NCI-H1048 (cell line): Measurements from ENCODE around the gene TDRD1.

ENCODE experiments used
- DNase-seq: peaks from one replicate; lab custom pipeline; 2025; lab: John Stamatoyannopoulos, UW

The TDRD1 gene

DNA sequence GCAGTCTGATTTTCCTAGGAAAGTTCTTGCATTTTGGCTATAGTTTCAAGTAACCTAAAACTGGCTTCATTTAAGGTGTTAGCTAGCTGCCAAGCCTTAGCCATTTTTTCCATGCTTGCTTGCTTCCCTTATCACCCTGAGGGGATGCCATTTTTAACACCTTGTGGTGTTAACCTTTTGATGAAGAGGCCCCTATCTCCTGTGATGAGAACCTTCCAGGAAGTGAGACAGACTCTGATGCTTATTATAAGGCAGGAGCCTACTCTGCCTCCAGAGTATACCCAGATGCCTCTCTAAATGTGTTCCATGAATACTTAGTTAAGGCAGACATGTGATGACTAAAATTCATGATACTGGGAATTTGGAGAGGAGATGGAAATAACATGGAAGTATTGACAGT, 55.0 kb downstream of the TDRD1 start:
- no peak for DNase-seq

GRCh38 chr10:114239117-114239993, 60.2 kb downstream of the TDRD1 start, which contains the start of gene VWA2:
TSS of gene VWA2 (plus strand) at chr10:114239254. CDS start at chr10:114248714, 9,460 bp downstream.
- no peak for DNase-seq

GRCh38 chr10:114239994-114240345, 60.8 kb downstream of the TDRD1 start:
- DNase-seq, result no peak

DNA sequence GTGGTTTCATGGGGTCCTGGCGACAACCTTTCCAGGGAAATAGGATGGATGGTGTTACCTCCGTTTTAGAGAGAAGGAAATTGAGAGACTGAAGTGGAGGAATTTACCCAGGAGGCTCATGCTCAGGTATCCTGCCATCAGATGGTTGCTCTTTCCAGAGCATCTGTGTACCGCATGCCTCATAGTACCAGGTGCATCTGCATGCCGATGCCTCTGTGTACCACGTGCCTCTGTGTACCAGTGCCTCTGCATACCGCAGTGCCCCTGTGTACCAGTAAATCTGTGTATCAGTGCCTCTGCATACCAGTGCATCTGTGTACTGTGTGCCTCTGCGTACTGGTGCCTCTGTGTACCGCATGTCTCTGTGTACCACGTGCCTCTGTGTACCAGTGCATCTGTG, 63.1 kb downstream of the TDRD1 start:
- DNase-seq, result no peak

DNA sequence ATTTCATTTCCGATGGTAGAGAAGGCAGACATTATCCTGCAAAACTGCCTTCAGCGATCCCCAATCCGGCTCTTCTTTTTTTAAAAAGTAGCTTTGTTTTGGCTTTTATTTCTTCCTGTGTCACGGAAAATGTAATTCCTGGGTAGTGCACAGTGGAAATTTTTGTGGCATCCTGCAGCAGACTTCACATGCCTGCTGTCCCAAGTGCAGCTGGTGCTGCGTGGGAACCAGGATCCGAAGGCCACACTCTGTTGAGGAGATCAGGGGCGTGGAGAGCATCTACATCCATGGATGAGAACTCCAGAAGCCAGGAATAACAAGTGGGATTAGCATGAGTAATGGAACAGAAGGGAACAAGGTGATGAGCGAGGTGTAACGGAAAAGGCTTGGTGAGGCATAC, 64.5 kb downstream of the TDRD1 start:
- no peak for DNase-seq

- DNase-seq, result no peak
Observed at GRCh38 chr10:114244126-114244525, 65.0 kb downstream of the TDRD1 start.

GRCh38 chr10:114245121-114245791, 66.1 kb downstream of the TDRD1 start:
- no peak for DNase-seq

DNA sequence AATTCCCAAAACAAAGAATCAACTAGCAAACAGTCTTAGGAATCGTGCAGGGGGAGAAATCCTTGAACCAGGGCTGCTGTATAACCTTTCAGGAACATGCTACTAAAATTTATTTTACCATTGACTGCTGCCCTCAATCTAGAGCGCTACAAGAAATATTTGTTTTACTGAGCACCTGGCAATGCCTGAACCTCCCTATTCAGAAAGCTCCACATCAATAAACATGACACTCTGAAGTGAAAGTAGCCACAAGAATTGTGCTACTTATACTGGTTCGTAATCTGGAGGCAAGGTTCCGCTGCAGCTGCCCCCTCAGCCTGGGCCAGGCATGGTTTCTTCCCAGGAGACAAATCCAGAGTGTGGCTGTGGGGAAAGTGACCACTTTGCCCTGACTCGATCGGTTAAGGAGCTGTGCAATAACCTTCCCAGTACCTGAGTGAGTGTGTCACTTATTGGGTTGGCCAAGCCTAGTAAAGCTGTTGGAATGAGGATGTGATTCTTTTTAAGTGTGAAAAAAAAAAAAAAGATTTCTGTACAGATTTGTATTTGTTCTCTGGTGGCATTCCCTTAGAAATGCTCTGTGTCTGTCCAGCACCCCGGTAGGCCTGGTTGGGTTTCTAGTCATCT, 67.6 kb downstream of the TDRD1 start:
- DNase-seq, result no peak

- DNase-seq, result no peak
Observed at GRCh38 chr10:114250236-114250635, 71.1 kb downstream of the TDRD1 start.

- no peak for DNase-seq
Observed at GRCh38 chr10:114250716-114251115, 71.6 kb downstream of the TDRD1 start.

DNA sequence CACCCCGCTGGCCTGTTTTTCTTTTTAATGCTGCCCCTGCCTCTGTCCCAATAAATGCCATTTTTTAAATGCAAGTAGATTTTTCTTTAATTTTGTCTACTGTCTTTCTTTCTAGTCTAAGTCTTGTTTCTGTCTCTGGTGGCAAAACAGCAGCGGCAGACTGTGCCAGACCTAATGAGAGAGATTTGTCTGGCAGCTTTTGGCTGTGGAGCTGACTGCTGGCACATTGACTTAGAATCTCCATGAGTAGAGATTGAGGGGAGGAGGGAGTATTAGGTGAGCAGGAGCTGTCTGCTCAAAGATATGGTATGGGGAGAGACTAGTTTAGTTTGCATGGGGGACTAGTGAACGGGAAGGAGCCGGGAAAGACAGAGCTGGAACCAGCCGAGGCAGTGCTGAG, 72.9 kb downstream of the TDRD1 start:
- no peak for DNase-seq

DNA sequence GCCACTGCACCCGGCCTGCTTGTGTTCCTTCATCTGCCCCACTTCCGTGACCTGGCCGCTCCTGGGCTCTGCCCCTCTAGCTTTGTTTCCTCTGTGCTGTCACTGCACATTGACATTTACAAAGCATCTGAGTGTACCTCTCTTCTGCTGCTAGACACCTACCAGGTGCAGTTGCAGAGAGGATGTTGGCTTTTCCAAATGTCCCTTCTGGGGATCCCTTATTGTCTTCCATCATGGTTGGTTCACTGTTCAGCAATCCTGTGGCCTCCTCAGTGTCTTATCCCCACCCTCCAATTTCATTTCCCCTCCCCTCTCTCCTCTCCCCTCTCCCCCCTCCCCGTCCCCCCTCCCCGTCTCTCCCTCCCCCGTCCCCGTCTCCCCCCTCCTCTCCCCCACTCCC, 73.7 kb downstream of the TDRD1 start:
- no peak for DNase-seq

- no peak for DNase-seq
Observed at GRCh38 chr10:114255227-114255626, 76.1 kb downstream of the TDRD1 start.

DNA sequence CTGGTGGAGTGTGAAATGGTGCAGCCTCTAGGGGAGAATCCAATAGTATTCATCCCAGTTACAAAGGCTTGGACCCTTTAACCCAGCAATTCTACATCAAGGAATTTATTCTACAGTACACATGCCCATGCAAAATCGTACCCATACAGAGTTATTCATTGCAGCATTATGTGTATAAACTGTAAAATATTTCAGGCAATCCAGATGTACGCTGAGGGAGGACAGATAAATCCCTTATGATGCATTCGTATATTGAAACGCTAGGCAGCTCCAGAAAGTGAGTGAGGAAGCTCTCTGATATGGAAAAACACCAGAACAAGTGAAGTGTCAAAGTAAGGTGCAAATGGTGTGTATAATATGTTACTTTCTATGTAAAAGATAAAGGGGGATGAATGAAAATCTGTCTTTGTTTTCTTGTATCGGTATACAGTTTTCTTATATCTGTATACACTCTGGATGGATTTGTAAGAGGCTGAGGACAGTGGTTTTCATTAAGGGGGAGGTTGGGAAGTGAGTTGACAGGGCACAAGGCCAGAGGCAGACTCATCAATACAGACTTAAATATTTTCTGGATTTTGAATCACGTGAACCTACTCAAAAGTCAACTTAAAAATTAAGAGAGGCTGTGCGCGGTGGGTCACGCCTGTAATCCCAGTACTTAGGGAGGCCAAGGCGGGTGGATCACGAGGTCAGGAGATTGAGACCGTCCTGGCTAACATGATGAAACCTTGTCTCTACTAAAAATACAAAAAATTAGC, 77.0 kb downstream of the TDRD1 start:
- DNase-seq, result no peak

DNA sequence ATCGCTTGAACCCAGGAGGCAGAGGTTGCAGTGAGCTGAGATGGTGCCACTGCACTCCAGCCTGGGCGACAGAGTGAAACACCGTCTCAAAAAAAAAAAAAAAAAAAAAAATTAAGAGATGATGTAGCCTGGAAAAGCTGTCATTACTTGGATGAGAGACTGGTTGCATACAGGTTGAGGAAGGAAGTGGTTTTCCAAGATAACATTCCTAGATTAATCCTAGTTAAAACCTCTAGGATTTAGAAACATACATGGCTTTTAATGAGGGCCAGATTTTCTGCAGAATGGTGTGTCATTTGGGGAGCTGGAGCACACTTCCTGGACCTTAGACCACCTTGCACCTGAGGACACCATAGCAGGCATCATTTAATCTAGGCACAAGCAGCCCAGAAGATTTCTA, 77.7 kb downstream of the TDRD1 start:
- no peak for DNase-seq

GRCh38 chr10:114257498-114257897, 78.3 kb downstream of the TDRD1 start:
- no peak for DNase-seq

DNA sequence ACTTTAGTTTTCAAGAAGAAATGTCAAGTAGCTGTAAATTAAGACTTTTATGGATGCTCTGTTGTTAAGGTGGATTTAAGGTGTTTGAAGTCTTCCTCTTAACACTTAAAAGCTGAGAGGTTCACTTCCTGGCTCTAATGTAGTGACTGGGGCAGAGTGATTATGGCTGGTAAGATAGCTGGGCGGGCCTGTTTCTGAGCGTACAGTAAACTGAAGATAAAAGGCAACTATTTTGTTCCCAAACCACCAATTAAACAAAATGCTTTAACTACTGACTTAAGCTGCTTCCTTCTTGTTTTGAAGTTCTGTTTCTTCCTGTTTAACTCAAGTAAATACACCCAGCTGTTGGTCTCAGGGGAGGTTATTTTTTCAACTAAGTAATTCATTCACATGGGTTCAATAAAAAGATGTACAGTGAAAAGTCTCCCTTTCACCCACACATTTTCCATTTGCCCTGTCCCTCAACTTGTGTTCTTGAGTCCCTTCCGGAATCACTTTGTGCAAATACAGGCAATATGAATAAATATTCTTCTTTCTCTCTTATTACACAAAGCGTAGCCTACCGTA, 79.2 kb downstream of the TDRD1 start:
- no peak for DNase-seq

DNA sequence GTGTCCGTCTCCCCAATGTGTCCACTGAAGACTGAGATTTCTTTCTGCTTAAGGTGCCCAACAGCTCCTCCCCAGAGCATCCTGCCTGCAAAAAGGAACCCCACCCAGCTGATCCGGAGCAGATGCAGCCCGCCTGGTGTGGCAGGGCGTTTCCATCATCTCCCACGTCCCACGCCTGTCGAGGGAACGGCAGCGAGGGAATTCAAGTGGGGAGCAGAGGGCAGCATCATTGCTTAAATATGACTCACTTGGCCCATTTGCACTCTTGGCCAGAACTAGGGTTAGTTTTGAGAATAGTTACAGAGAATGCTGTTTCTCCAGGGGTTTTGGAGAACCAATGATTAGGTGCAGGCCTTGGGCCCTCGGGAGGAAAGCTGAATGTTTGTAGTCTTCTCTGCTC, 80.7 kb downstream of the TDRD1 start:
- no peak for DNase-seq

DNA sequence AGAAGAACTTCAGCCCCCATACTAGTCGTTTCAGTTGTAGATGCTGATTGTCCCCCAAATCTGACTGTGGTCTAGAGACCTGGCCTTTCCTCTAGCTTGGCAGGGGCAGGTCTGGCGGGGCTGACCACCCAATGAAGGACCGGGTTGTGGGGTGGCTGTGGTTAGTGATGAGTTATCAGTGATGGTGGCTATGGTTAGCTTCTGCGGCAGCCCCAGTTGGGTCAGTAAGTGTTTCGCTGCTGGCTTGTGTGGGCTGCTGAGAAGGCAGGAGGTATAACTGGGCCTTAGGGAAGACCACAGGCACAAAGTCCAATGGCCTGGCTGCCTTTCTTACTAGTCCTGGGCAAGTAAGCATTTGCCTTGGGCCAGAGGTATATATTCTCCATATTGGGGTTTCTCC, 81.2 kb downstream of the TDRD1 start:
- DNase-seq, result no peak

DNA sequence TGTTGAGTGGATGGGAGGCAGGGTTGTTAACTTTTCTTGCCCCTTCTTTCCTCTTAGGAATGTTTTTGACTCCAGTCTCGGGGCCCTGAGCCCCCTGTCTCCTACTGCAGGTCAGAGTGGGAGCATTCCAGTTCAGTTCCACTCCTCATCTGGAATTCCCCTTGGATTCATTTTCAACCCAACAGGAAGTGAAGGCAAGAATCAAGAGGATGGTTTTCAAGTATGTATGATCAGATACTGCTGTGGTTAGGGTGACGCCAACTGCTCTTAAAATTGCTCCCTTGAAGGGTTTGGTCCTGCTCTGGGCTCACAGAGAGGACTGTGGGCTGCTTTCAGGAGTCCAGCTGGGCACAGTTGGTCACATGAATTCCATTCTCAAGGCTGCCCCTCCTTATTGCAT, 81.9 kb downstream of the TDRD1 start:
- no peak for DNase-seq

GRCh38 chr10:114262496-114262895, 83.3 kb downstream of the TDRD1 start:
- no peak for DNase-seq
